H54 (cell line): ENCODE results near the gene RAE1.

ENCODE experiments used
- DNase-seq: peaks from one replicate; pipeline ENCODE4 v3.0.0; 2011; ENCODE audit warnings: low spot score, mixed read lengths; ENCODE audit not compliant: insufficient read length
- FAIRE-seq: peaks from 3 replicates; lab custom pipeline; 2011; peaks lifted over from hg19 to GRCh38; lab: Jason Lieb, UNC
- POLR2A ChIP-seq: IDR thresholded peaks from 2 replicates; pipeline ENCODE4 v1.6.1; 2011; ENCODE audit warnings: low read depth, mild to moderate bottlenecking, low read length

The RAE1 gene

GRCh38 chr20:57421253-57422220, 70.5 kb downstream of the RAE1 start:
- DNase-seq (no peak), FAIRE-seq (no peak)
- no peak for TF ChIP-seq POLR2A

GRCh38 chr20:57422254-57422653, 71.2 kb downstream of the RAE1 start:
- DNase-seq, result no peak
- FAIRE-seq, result no peak
- no peak for TF ChIP-seq POLR2A

GRCh38 chr20:57425150-57426013, 74.3 kb downstream of the RAE1 start:
- no peak for TF ChIP-seq POLR2A
- no peak for DNase-seq

GRCh38 chr20:57426271-57426689, 75.2 kb downstream of the RAE1 start:
- no peak for FAIRE-seq
- no peak for TF ChIP-seq POLR2A
- DNase-seq, result no peak

More at GRCh38 chr20:57425150-57426013, 74.3 kb downstream of the RAE1 start:
- no peak for FAIRE-seq

GRCh38 chr20:57426831-57427230, 75.8 kb downstream of the RAE1 start:
- DNase-seq, result no peak
- no peak for FAIRE-seq
- TF ChIP-seq POLR2A, result no peak

- TF ChIP-seq POLR2A, result no peak
- DNase-seq, result no peak
- no peak for FAIRE-seq
Measured at GRCh38 chr20:57428324-57429158, 77.5 kb downstream of the RAE1 start.
